ENCODE measurements around the gene LRRC71.

GRCh38 chr1:156921053-156921529 is 659 bp downstream of the LRRC71 start:
- TF ChIP-seq RFX5 (IDR thresholded peaks at IDR 0.05; ENCODE audit: borderline replicate concordance, low read depth, low read length) = no peak
- TF ChIP-seq YY1 (IDR thresholded peaks at IDR 0.05; ENCODE audit: low read depth, low read length) = no peak
- TF ChIP-seq CTCF (IDR thresholded peaks at IDR 0.05; ENCODE audit: control extremely low read depth in 1 of 3, insufficient read depth in 1 of 3, low read depth in 1 of 3, low read length in 3 of 3) = no peak
